GM12878 (cell line): ENCODE results near the gene HMCES. TPM values are rescaled to one million over a fixed set of nuclear protein-coding genes. Genes with fewer than 3 reads are reported as not detected.

ENCODE experiments used
- ATAC-seq: fragments of 200-7000 bp; cut with Tn5 transposase; 3 replicates; pipeline ENCODE4 v1.9.1; 2020; ENCODE audit warnings: mild to moderate bottlenecking, moderate library complexity
- BruUV-seq: library from RNA; stranded (reverse); fragments of 400-500 nt; replicated peaks from 2 replicates; lab custom pipeline; 2021; lab: Mats Ljungman, UMichigan
- CTCF ChIA-PET: fragments of 300-600 bp; sonication (Branson Sonifier 250); formaldehyde crosslinking; extraction: SDS; loops from one replicate; lab custom pipeline; 2021; ENCODE audit warnings: inconsistent platforms; lab: Yijun Ruan, JAX
- POLR2A ChIA-PET: fragments of 350-600 bp; formaldehyde crosslinking; extraction: SDS; loops from one replicate; lab custom pipeline; 2021; ENCODE audit warnings: inconsistent platforms; lab: Charles Lee
- RAD21 ChIA-PET: fragments of 300-600 bp; sonication (Branson Sonifier 250); formaldehyde crosslinking; loops from one replicate; lab custom pipeline; 2023; ENCODE audit warnings: antibody characterized with exemption; ENCODE audit not compliant: unreplicated experiment; lab: Charles Lee
- SMC1A ChIA-PET: fragments of 300-600 bp; sonication (Branson Sonifier 250); formaldehyde crosslinking; loops from one replicate; lab custom pipeline; 2023; ENCODE audit not compliant: unreplicated experiment, uncharacterized antibody; lab: Charles Lee
- DNase-seq: peaks from one replicate; pipeline ENCODE4 v3.0.0-alpha.2; 2011; ENCODE audit warnings: low read depth, low spot score
- FAIRE-seq: peaks from 3 replicates; lab custom pipeline; 2011; peaks lifted over from hg19 to GRCh38; lab: Jason Lieb, UNC
- H2AFZ ChIP-seq: 2 replicates; pipeline ENCODE4 v1.6.0; 2011; ENCODE audit warnings: low read depth, low read length, control low read depth; ENCODE audit not compliant: control insufficient read depth
- H3K27ac ChIP-seq: 2 replicates; pipeline ENCODE4 v1.5.1; 2011; ENCODE audit warnings: control low read depth; ENCODE audit not compliant: control insufficient read depth, insufficient read depth
- H3K27me3 ChIP-seq, 2 experiments: replicated peaks in 1 of 2; 2 replicates each; pipeline versions ENCODE4 v1.6.0 to v1.6.1; 2011; ENCODE audit warnings: low read length in 1 of 2; ENCODE audit not compliant: control insufficient read depth in 2 of 2, insufficient read depth in 2 of 2
- H3K36me3 ChIP-seq, 2 experiments: 2 replicates each; pipeline ENCODE4 v1.5.1; 2011; ENCODE audit warnings: low read length in 1 of 2; ENCODE audit not compliant: control insufficient read depth in 2 of 2, insufficient read depth in 2 of 2
- H3K4me1 ChIP-seq: 2 replicates; pipeline ENCODE4 v1.6.1; 2011; ENCODE audit warnings: mild to moderate bottlenecking, low read length, moderate library complexity, mixed read lengths; ENCODE audit not compliant: control insufficient read depth, insufficient read depth
- H3K4me2 ChIP-seq: 2 replicates; pipeline ENCODE4 v1.6.0; 2011; ENCODE audit warnings: control low read depth; ENCODE audit not compliant: control insufficient read depth, insufficient read depth
- H3K4me3 ChIP-seq: fragments of 200-600 bp; sonication (generic); 2 replicates; pipeline ENCODE4 v1.5.1; 2016
- H3K79me2 ChIP-seq: 2 replicates; pipeline ENCODE4 v1.6.0; 2011; ENCODE audit warnings: low read length; ENCODE audit not compliant: control insufficient read depth, insufficient read depth
- H3K9ac ChIP-seq: 2 replicates; pipeline ENCODE4 v1.8.0; 2011; ENCODE audit warnings: low read length, control low read depth, mixed read lengths; ENCODE audit not compliant: control insufficient read depth, insufficient read depth
- H3K9me3 ChIP-seq: replicated peaks from 3 replicates; pipeline ENCODE4 v1.5.1; 2011; ENCODE audit warnings: mild to moderate bottlenecking, low read length; ENCODE audit not compliant: control insufficient read depth, insufficient read depth
- H4K20me1 ChIP-seq: 2 replicates; pipeline ENCODE4 v1.6.0; 2011; ENCODE audit not compliant: control insufficient read depth, insufficient read depth
- ATF2 ChIP-seq: IDR thresholded peaks from 2 replicates; pipeline ENCODE4 v1.6.1; 2012; ENCODE audit warnings: low read length, inconsistent platforms
- BCL11A ChIP-seq: IDR thresholded peaks from 2 replicates; pipeline ENCODE4 v1.6.1; 2011; ENCODE audit warnings: low read depth, low read length
- BRCA1 ChIP-seq: IDR thresholded peaks from 2 replicates; pipeline ENCODE4 v1.6.1; 2011; ENCODE audit warnings: low read depth, low read length, improper control_type of control experiment
- EGR1 ChIP-seq, 2 experiments: IDR thresholded peaks; 1 replicate in 1 of 2; 2 replicates in 1 of 2; pipeline ENCODE4 v1.6.1; 2011 to 2012; ENCODE audit warnings: low read depth in 2 of 2, low read length in 2 of 2, borderline replicate concordance in 1 of 2, mild to moderate bottlenecking in 1 of 2, moderate library complexity in 1 of 2
- EZH2 ChIP-seq: IDR thresholded peaks from 2 replicates; pipeline ENCODE4 v1.6.1; 2012; ENCODE audit warnings: low read depth, mild to moderate bottlenecking, control low read depth, inconsistent platforms, low read length, borderline replicate concordance; ENCODE audit not compliant: control insufficient read depth
- GATAD2B ChIP-seq: fragments of 450-650 bp; conservative IDR thresholded peaks from 2 replicates; pipeline ENCODE4 v1.6.1; 2017; ENCODE audit warnings: low read depth, mild to moderate bottlenecking, moderate library complexity
- HDAC6 ChIP-seq: fragments of 200-600 bp; sonication (generic); IDR thresholded peaks from one replicate; pipeline ENCODE4 v1.8.0; 2017; ENCODE audit warnings: antibody characterized with exemption; ENCODE audit not compliant: unreplicated experiment
- HDGF ChIP-seq: fragments of 450-650 bp; IDR thresholded peaks from 2 replicates; pipeline ENCODE4 v1.6.1; 2016; ENCODE audit warnings: antibody characterized with exemption
- MEF2B ChIP-seq: fragments of 450-650 bp; IDR thresholded peaks from 2 replicates; pipeline ENCODE4 v1.6.1; 2018; ENCODE audit warnings: mild to moderate bottlenecking, moderate library complexity; ENCODE audit not compliant: partially characterized antibody, poor library complexity, severe bottlenecking
- MTA2 ChIP-seq: fragments of 450-650 bp; IDR thresholded peaks from 2 replicates; pipeline ENCODE4 v1.6.1; 2016; ENCODE audit warnings: low read depth, mild to moderate bottlenecking, moderate library complexity
- MTA3 ChIP-seq: IDR thresholded peaks from 2 replicates; pipeline ENCODE4 v1.6.1; 2012; ENCODE audit warnings: low read length, inconsistent platforms, borderline replicate concordance
- NR2C2 ChIP-seq: IDR thresholded peaks from 2 replicates; pipeline ENCODE4 v1.6.1; 2011; ENCODE audit warnings: borderline replicate concordance, low read depth; ENCODE audit not compliant: control insufficient read depth, insufficient read length
- RAD21 ChIP-seq: IDR thresholded peaks from 2 replicates; pipeline ENCODE4 v1.6.1; 2011; ENCODE audit warnings: mild to moderate bottlenecking, low read depth, low read length, moderate library complexity; ENCODE audit not compliant: insufficient read depth
- SIN3A ChIP-seq: IDR thresholded peaks from 2 replicates; pipeline ENCODE4 v1.6.1; 2012; ENCODE audit warnings: low read depth, low read length, improper control_type of control experiment
- SMAD1 ChIP-seq: fragments of 450-650 bp; IDR thresholded peaks from 2 replicates; pipeline ENCODE4 v1.6.1; 2018; ENCODE audit warnings: mild to moderate bottlenecking, low read depth; ENCODE audit not compliant: partially characterized antibody
- STAT1 ChIP-seq: fragments of 450-650 bp; conservative IDR thresholded peaks from 2 replicates; pipeline ENCODE4 v1.6.1; 2014; ENCODE audit warnings: antibody characterized with exemption, mild to moderate bottlenecking
- SUZ12 ChIP-seq: fragments of 200-600 bp; sonication (generic); IDR thresholded peaks from one replicate; pipeline ENCODE4 v1.6.1; 2018; ENCODE audit warnings: antibody characterized with exemption, mild to moderate bottlenecking; ENCODE audit not compliant: unreplicated experiment
- USF2 ChIP-seq: IDR thresholded peaks from 2 replicates; pipeline ENCODE4 v1.6.1; 2011; ENCODE audit warnings: low read depth, low read length, improper control_type of control experiment, borderline replicate concordance
- WGBS: methylation state at CpG from one replicate; pipeline ENCODE4 v1.1.6; 2016; ENCODE audit warnings: low lambda C conversion rate; ENCODE audit not compliant: insufficient replicate concordance, insufficient coverage; ENCODE audit errors: missing lambda C conversion rate; 5-methylcytosine and 5-hydroxymethylcytosine counted together
- in situ Hi-C: fragments of 300-500 bp; cut with MboI; formaldehyde crosslinking; loops from 9 replicates; pipeline ENCODE4 v1.14.3; 2018; ENCODE audit warnings: mixed read lengths
- intact Hi-C: fragments of 100-400 bp; cut with micrococcal nuclease; formaldehyde crosslinking; loops from one replicate; pipeline ENCODE4 v1.14.2; 2022; ENCODE audit not compliant: unreplicated experiment
- polyA plus RNA-seq, 11 experiments: library from polyadenylated mRNA; depleted of rRNA in 4 of 11; unstranded in 6 of 11; stranded (reverse) in 5 of 11; fragments of >200 nt; fragmentation: Nextera tagmentation in 4 of 11; fragmentation: Illumina TruSeq in 1 of 11; extraction: Ambion mirVana in 4 of 11; extraction: Trizol in 1 of 11; gene quantifications; 1 replicate in 1 of 11; 2 replicates in 10 of 11; pipeline versions ENCODE4 v1.2.1 to v1.2.3, GENCODE V29; 2011 to 2016; ENCODE audit warnings: inconsistent platforms in 2 of 11, missing spikeins in 2 of 11, low read depth in 1 of 11
- total RNA-seq, 4 experiments: library from RNA; depleted of rRNA in 3 of 4; stranded (reverse); fragments of >200 nt in 3 of 4; fragmentation: Illumina TruSeq in 1 of 4; extraction: Trizol in 1 of 4; gene quantifications; 2 replicates each; pipeline versions ENCODE4 v1.2.1 to v1.2.3, GENCODE V29; 2013 to 2021

The HMCES gene
- total and polyA plus RNA-seq, 10 of the 15 experiments (the other 5 are each of a cell fraction or from before 2014, with no cell fraction given), result 12.4 to 49.8 (median 27.0) TPM

GRCh38 chr3:129345281-129345680, 66.6 kb downstream of the HMCES start:
- Histone ChIP-seq H3K27ac (no peak overlapping the region), H4K20me1 (no peaks in the 10 kb centered on the region), H3K4me3 (no peak overlapping the region), H3K9me3 (no peaks in the 10 kb centered on the region), H3K4me2 (no peak overlapping the region), H3K4me1 (no peaks in the 10 kb centered on the region), H3K36me3 (no peaks in the 10 kb centered on the region), H3K9ac (no peak overlapping the region), H3K79me2 (no peaks in the 10 kb centered on the region), H3K27me3 (no peaks in the 10 kb centered on the region; a peak in 1 of 4 replicates), H2AFZ (no peak overlapping the region)
- no peak for DNase-seq
- ChIA-PET SMC1A (no interaction called here), CTCF (no interaction called here), POLR2A (no interaction called here), RAD21 (no interaction called here)
- TF ChIP-seq ATF2 (no peak), NR2C2 (no peak), MTA3 (no peak), RAD21 (no peak), EGR1 (IDR thresholded peaks at IDR 0.05; ENCODE audit: borderline replicate concordance in 1 of 2, low read depth in 2 of 2, low read length in 2 of 2) (no peak)
- no peak for ATAC-seq
- no TSS peak for BruUV-seq
- 51% methylated on average over 7 of the region's 7 CpGs for WGBS
- no peak for FAIRE-seq
- in situ Hi-C loops, result no loop called here
- intact Hi-C loops, result no loop called here

- POLR2A ChIA-PET, result no interaction called here
- RAD21 ChIA-PET, result no interaction called here
- Histone ChIP-seq H3K36me3 (no peaks in the 10 kb centered on the region), H3K9ac (no peak overlapping the region), H3K79me2 (no peaks in the 10 kb centered on the region), H3K4me3 (no peak overlapping the region), H3K4me1 (no peaks in the 10 kb centered on the region), H2AFZ (no peak overlapping the region), H3K4me2 (no peak overlapping the region), H3K27ac (no peak overlapping the region), H3K9me3 (no peaks in the 10 kb centered on the region), H3K27me3 (no peaks in the 10 kb centered on the region; a peak in 1 of 4 replicates), H4K20me1 (no peaks in the 10 kb centered on the region)
- no peak for DNase-seq
- WGBS, result 64% methylated on average over 3 of the region's 3 CpGs
- BruUV-seq, result no TSS peak
- CTCF ChIA-PET, result no interaction called here
- SMC1A ChIA-PET, result no interaction called here
- intact Hi-C loops, result no loop called here
- FAIRE-seq, result no peak
- ATAC-seq, result no peak
- in situ Hi-C loops, result no loop called here
- TF ChIP-seq SUZ12 (no peak), STAT1 (no peak), BRCA1 (no peak), BCL11A (no peak), EZH2 (no peak), SIN3A (no peak), MTA2 (no peak), HDAC6 (no peak), GATAD2B (no peak), USF2 (no peak), SMAD1 (no peak), MEF2B (no peak), HDGF (no peak)
Observed at GRCh38 chr3:129345971-129346370, 67.3 kb downstream of the HMCES start.
